ENCODE results near the gene COL15A1.

COL15A1 gene

DNA sequence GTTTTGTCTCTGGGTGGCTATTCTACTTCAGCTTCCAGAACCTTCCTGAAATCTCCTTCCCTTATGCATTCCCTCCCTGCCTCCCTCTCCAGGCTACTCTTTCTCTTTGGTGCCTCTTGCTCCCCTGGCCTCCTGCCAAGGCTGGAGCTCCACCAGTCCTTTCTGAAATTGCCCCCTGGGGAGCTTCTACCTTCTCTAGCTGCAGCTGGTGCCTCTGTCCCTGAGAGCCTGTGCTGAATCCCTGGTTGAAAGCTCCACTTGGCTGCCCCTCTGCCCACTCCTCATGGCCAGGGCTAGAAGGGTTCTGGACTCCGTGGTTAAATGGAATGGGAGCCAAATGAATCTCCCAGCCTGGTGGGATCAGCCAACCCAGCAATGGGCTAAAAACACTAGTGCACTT lies 80.1 kb downstream of the COL15A1 start:
- no peaks in the 10 kb centered on the region for H3K36me3 ChIP-seq (ENCODE audit: control insufficient read depth, low read length)
- H3K4me3 ChIP-seq (ENCODE audit: low read length): no peak overlapping the region
- TF ChIP-seq EZH2phosphoT487 (IDR thresholded peaks at IDR 0.05; ENCODE audit: borderline replicate concordance, low read length) (no peak), CTCF (IDR thresholded peaks at IDR 0.05; ENCODE audit: low read depth, low read length, poor library complexity, severe bottlenecking) (no peak)
- H3K79me2 ChIP-seq (ENCODE audit: control insufficient read depth, low read length): no peaks in the 10 kb centered on the region
- no peak overlapping the region for H3K27ac ChIP-seq (ENCODE audit: low read depth, low read length)
- H4K20me1 ChIP-seq (ENCODE audit: control insufficient read depth, insufficient read depth, low read depth, low read length): no peaks in the 10 kb centered on the region
- 0 out of 2 replicates have a peak, but pooled peaks cover under 1% of the 10 kb centered on the region for H3K27me3 ChIP-seq (ENCODE audit: control insufficient read depth, low read length)
- no peak overlapping the region for H3K4me2 ChIP-seq (ENCODE audit: low read length)
- no peaks in the 10 kb centered on the region for H3K4me1 ChIP-seq (ENCODE audit: control insufficient read depth, low read length)
- H3K9me2 ChIP-seq (replicated peaks; ENCODE audit: control insufficient read depth, low read length): no peaks in the 10 kb centered on the region
- no peaks in the 10 kb centered on the region for H3F3A ChIP-seq (ENCODE audit: control insufficient read depth, insufficient read depth)
- H3K9me3 ChIP-seq (ENCODE audit: control insufficient read depth, insufficient read depth, low read length): no peaks in the 10 kb centered on the region

- H3F3A ChIP-seq (ENCODE audit: control insufficient read depth, insufficient read depth): no peaks in the 10 kb centered on the region
- no peak overlapping the region for H3K4me2 ChIP-seq (ENCODE audit: low read length)
- no peaks in the 10 kb centered on the region for H3K79me2 ChIP-seq (ENCODE audit: control insufficient read depth, low read length)
- TF ChIP-seq CTCF (IDR thresholded peaks at IDR 0.05; ENCODE audit: low read depth, low read length, poor library complexity, severe bottlenecking) (no peak), EZH2phosphoT487 (IDR thresholded peaks at IDR 0.05; ENCODE audit: borderline replicate concordance, low read length) (no peak)
- H3K4me1 ChIP-seq (ENCODE audit: control insufficient read depth, low read length): no peaks in the 10 kb centered on the region
- H3K9me2 ChIP-seq (replicated peaks; ENCODE audit: control insufficient read depth, low read length): no peaks in the 10 kb centered on the region
- no peak overlapping the region for H3K4me3 ChIP-seq (ENCODE audit: low read length)
- H3K9me3 ChIP-seq (ENCODE audit: control insufficient read depth, insufficient read depth, low read length): no peaks in the 10 kb centered on the region
- 0 out of 2 replicates have a peak, but pooled peaks cover 4% of the 10 kb centered on the region for H3K27me3 ChIP-seq (ENCODE audit: control insufficient read depth, low read length)
- no peak overlapping the region for H3K27ac ChIP-seq (ENCODE audit: low read depth, low read length)
- H4K20me1 ChIP-seq (ENCODE audit: control insufficient read depth, insufficient read depth, low read depth, low read length): no peaks in the 10 kb centered on the region
- no peaks in the 10 kb centered on the region for H3K36me3 ChIP-seq (ENCODE audit: control insufficient read depth, low read length)
Observed at GRCh38 chr9:99024959-99025358, 81.3 kb downstream of the COL15A1 start.

GRCh38 chr9:99025616-99026270 lies 82.0 kb downstream of the COL15A1 start:
- no peak overlapping the region for H3K27ac ChIP-seq (ENCODE audit: low read depth, low read length)
- H3K79me2 ChIP-seq (ENCODE audit: control insufficient read depth, low read length): no peaks in the 10 kb centered on the region
- no peaks in the 10 kb centered on the region for H3K36me3 ChIP-seq (ENCODE audit: control insufficient read depth, low read length)
- H3K4me3 ChIP-seq (ENCODE audit: low read length): no peak overlapping the region
- H3K27me3 ChIP-seq (ENCODE audit: control insufficient read depth, low read length): 0 out of 2 replicates have a peak, but pooled peaks cover 4% of the 10 kb centered on the region
- no peaks in the 10 kb centered on the region for H3K9me3 ChIP-seq (ENCODE audit: control insufficient read depth, insufficient read depth, low read length)
- no peaks in the 10 kb centered on the region for H4K20me1 ChIP-seq (ENCODE audit: control insufficient read depth, insufficient read depth, low read depth, low read length)
- TF ChIP-seq CTCF (IDR thresholded peaks at IDR 0.05; ENCODE audit: low read depth, low read length, poor library complexity, severe bottlenecking) (no peak), EZH2phosphoT487 (IDR thresholded peaks at IDR 0.05; ENCODE audit: borderline replicate concordance, low read length) (no peak)
- no peaks in the 10 kb centered on the region for H3K9me2 ChIP-seq (replicated peaks; ENCODE audit: control insufficient read depth, low read length)
- H3K4me2 ChIP-seq (ENCODE audit: low read length): no peak overlapping the region
- H3K4me1 ChIP-seq (ENCODE audit: control insufficient read depth, low read length): no peaks in the 10 kb centered on the region
- H3F3A ChIP-seq (ENCODE audit: control insufficient read depth, insufficient read depth): no peaks in the 10 kb centered on the region
